SH-SY5Y (cell line): ENCODE data around the gene ITSN1.

Source experiments
- GATA2 ChIP-seq: IDR thresholded peaks from 2 replicates; pipeline ENCODE4 v1.6.1; 2011; ENCODE audit warnings: mild to moderate bottlenecking, low read depth, low read length
- GATA3 ChIP-seq: IDR thresholded peaks from 2 replicates; pipeline ENCODE4 v1.6.1; 2011; ENCODE audit warnings: low read depth, mild to moderate bottlenecking, low read length, moderate library complexity

DNA sequence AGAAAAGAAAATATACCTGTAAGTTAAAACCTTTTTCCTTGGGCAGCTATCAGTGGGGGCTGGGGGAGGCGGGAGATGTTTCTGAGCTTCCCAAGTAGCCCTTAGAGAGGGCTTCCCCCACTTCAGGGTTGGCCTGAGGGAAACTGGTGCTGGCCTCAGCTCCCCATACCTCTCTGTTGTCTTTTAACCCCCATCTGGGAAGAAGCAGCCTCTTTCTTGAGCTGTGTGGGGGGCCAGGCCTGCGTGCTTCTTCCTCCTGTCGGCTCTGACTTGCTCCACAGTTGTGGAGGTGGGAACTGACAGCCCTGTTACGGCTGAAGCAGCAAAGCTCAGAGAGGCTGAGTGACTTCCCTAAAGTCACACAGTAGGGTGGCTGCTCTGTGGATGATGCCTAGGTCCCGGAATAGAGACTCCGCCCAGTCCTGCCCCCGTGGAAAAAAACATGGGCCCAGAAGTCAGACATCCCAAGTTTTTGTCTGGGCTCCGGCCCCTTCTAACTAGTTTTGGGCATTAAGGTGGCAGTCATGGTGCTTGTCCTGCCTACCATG, 218.1 kb downstream of the ITSN1 start:
- TF ChIP-seq GATA2, result no peak
- TF ChIP-seq GATA3, result no peak
